OCI-LY1 (cell line): ENCODE results near the gene SYNPO2.

Experiments used
- EZH2 ChIP-seq: fragments of 200-600 bp; sonication (generic), shearing (Covaris generic); IDR thresholded peaks from 2 replicates; pipeline ENCODE4 v1.8.0; 2017; ENCODE audit warnings: borderline replicate concordance, mixed run types, mild to moderate bottlenecking, antibody characterized with exemption, low read length, moderate library complexity, mixed read lengths
- TF ChIP-seq, protein P1 (sequence below): fragments of 200-600 bp; sonication (generic), shearing (Covaris generic); IDR thresholded peaks from 2 replicates; pipeline ENCODE4 v1.5.1; 2017; ENCODE audit warnings: mild to moderate bottlenecking, antibody characterized with exemption, low read length, moderate library complexity, mixed read lengths

DNA sequence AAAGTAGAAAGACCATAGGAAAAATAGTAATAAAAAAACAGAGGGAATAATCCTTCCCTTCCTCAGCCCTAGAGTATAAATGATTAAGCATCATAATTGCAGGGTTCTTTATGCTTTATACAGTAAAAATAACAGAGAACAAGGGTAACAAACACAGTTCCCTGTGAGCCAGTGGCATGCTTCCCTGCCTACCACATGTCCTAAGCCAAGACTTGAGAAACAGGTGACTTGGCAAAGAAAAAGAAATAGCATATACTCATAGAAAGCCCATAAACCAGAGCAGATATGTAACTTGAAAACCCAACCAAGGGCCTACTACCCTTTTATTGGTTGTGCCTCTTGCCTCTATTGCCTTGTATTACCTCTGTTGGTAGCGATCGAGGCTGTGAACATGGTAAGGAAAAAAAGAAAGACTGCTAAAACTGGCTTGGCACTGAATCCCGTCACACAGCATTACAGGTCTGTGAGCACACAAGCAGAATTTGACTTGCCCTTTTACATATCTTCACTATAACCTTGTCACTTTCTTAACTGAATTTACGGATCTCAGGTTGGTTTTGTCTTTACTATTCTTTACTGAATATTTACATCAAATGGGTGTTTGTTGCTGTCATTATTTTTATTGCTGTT is 216.1 kb downstream of the SYNPO2 start:
- no peak for TF ChIP-seq EZH2
- TF ChIP-seq, protein P1, sequence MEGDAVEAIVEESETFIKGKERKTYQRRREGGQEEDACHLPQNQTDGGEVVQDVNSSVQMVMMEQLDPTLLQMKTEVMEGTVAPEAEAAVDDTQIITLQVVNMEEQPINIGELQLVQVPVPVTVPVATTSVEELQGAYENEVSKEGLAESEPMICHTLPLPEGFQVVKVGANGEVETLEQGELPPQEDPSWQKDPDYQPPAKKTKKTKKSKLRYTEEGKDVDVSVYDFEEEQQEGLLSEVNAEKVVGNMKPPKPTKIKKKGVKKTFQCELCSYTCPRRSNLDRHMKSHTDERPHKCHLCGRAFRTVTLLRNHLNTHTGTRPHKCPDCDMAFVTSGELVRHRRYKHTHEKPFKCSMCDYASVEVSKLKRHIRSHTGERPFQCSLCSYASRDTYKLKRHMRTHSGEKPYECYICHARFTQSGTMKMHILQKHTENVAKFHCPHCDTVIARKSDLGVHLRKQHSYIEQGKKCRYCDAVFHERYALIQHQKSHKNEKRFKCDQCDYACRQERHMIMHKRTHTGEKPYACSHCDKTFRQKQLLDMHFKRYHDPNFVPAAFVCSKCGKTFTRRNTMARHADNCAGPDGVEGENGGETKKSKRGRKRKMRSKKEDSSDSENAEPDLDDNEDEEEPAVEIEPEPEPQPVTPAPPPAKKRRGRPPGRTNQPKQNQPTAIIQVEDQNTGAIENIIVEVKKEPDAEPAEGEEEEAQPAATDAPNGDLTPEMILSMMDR = no peak
